Measurements from ENCODE around the gene HLX. TPM values are rescaled to one million over a fixed set of nuclear protein-coding genes. Genes with fewer than 3 reads are reported as not detected.

HLX gene
- total RNA-seq, 1 donor from 2014 or later: 0.63 TPM

- no peak for DNase-seq (ENCODE audit: low read depth)
- TF ChIP-seq CTCF (conservative IDR thresholded peaks at IDR 0.05; ENCODE audit: low read depth, low read length): no peak
Measured at GRCh38 chr1:220929304-220929703, 50.1 kb downstream of the HLX start.

More at GRCh38 chr1:220929304-220929703, 50.1 kb downstream of the HLX start:
- no peak overlapping the region for H3K4me3 ChIP-seq (ENCODE audit: low read depth, low read length)

Other genes with a start within 250 kb of the HLX start
- gene C1orf115, start 189.1 kb upstream of the HLX start, total RNA-seq: 5.5 and 6.7 TPM in 2 replicates
- 7.7 and 13.8 TPM in 2 replicates for gene MTARC2, start 131.1 kb upstream of the HLX start, total RNA-seq
- 3.9 and 12.0 TPM in 2 replicates for gene MTARC1, start 92.5 kb upstream of the HLX start, total RNA-seq